NCI-H2196 (cell line): ENCODE data around the gene SCARB2.

Experiments
- DNase-seq: peaks from one replicate; lab custom pipeline; 2025; ENCODE audit not compliant: unreplicated experiment; lab: John Stamatoyannopoulos, UW

Gene SCARB2

DNA sequence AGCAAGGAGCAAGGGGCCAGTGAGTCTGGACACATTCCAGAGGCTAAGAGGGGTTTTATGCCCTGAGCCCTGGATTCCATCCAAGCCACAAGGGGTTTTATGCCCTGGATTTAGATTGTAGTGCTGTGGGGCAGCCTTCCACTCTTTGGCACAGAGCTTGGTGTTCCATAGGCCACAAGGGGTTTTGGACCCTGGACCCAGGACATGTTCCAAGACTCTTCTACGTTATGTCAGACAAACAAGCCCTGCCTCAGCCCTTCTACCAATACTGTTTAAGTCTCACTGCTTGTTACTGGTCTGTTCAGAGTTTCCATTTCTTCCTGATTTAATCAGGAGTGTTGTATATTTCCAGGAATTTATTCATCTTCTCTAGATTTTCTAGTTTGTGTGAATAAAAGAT, 12.8 kb upstream of the SCARB2 start:
- no peak for DNase-seq

DNA sequence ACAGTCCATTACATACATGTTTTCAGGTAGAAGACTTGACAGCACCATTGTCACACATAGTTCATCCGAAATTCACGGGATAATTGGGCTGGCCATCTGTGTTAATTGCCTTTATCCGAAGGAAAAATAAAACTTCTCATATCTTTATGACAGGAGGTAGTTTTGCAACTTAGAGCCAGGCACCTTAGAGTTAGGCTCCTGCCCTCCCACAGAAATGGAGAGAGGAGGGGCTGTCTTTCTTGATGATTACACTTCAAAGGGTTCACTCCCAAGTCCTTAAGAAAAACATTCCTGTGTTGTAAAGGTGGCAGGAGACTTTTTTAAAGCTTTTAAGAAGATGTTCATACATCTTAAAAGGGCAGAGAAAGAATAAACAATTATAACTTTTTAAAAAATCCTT, 10.5 kb upstream of the SCARB2 start:
- no peak for DNase-seq

GRCh38 chr4:76219299-76220055, 5.9 kb upstream of the SCARB2 start:
- DNase-seq, result no peak

GRCh38 chr4:76216975-76217814, 3.6 kb upstream of the SCARB2 start:
- DNase-seq, result no peak

DNA sequence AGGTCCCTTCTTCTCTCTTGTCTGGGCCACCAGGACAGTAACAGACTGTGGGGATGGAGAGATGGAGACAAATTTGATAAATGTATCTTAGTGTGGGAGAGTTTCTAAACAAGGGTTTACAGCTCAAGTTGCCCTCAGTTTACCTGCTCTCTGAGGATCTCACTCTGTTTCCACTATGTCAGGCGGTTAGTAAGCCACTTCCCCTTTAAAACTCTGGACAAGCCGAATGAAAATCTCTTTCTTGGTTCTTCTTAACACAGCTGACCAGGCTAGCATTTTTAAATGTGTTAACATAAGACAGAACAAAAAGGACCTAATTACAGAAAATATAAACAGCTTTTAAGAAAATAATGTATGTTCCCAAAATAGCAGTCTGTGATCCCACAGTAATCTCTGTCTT, 2.9 kb upstream of the SCARB2 start:
- no peak for DNase-seq

DNA sequence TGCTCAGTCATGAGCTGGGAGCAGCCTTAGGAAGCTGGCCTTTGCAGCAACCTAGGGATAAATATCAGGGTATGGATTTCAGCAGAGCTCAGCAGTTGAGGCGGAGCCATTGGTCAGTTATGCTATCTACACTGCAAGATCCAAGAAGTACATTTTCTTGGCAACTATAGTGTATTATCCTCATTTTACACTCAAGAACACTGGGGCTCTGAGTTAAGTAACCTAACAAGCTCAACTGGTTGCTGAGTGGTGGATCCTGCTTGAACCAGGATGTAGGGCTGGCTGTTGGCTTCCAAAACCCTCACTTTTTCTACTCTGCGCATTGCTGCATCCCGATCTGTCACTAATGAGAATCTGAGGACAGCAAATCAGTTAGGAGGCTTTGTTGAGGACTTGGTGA, 1.5 kb upstream of the SCARB2 start:
- DNase-seq, result no peak

DNA sequence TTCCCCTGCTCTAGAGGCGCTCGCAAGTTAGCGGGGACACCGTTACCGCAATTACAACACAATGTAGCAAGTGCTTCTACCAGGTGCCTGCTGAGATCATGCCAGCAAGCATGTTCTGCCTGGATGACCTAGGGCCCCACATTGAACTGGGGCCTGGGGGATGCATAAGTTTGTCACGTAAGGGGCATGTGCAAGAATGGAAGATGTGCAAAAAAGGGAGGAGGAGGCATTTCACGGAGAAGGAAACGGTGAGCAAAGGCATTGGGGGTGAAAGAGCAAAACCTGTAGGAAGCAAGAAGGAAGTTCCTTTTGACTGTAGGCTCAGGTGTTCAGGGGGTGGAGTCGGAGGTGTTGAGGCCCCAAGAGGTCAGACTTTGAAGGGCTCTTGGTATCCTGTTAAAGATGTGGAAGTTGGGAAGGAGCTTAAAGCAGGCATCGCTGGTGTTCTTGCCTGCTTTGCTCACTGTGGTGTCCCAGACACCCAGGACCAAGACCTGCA, 602 bp upstream of the SCARB2 start:
- DNase-seq, result peak; percentile 33

DNA sequence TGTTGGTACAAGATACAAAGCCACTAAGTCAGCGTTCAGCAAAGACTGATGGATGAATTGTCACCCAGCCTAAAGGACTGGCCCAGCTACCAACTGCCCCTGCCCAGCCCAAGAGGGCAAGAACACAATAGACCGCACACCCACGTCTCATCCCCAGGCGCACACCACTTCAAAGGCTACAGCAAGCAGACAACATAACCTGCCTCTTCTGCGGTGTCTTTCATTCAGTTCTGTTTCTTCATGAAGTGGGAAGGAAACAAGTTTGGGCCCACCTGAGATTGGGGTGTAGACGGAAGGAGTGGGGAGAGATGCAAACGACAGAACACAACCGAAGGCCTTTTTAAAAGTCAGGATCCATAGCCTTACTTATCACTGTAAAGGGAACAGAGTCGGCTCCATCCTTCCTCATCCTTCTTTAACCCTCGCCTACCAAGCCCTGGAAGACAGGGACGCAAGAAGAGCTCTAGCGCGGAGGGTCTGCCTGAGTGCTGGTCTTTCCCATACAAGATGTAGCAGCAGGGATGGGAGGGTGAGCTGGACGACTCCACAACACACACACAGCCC, 691 bp downstream of the SCARB2 start:
- no peak for DNase-seq

- DNase-seq, result no peak
These were observed 1.6 kb downstream of the SCARB2 start for GRCh38 chr4:76211769-76212708.

DNA sequence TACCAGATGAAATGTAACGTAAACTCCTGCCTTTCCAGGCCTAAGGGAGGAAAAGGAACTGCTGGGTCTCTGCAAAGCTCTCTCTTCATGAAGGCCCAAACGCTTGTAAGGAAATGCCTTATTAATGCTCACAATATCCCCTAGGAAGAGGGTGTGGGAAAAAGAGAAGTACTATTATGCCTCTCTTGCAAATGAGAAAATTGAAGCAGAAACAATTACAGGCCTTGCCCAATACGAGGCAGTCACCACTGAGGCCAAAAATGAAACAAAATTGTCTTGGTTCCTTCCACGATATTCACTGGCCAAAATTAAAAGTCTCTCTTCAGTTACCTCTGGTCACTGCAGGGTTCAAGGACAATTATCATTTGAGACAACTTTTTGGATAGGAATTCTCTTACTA, 3.2 kb downstream of the SCARB2 start:
- DNase-seq, result no peak

GRCh38 chr4:76209881-76210280, 3.7 kb downstream of the SCARB2 start:
- no peak for DNase-seq

DNA sequence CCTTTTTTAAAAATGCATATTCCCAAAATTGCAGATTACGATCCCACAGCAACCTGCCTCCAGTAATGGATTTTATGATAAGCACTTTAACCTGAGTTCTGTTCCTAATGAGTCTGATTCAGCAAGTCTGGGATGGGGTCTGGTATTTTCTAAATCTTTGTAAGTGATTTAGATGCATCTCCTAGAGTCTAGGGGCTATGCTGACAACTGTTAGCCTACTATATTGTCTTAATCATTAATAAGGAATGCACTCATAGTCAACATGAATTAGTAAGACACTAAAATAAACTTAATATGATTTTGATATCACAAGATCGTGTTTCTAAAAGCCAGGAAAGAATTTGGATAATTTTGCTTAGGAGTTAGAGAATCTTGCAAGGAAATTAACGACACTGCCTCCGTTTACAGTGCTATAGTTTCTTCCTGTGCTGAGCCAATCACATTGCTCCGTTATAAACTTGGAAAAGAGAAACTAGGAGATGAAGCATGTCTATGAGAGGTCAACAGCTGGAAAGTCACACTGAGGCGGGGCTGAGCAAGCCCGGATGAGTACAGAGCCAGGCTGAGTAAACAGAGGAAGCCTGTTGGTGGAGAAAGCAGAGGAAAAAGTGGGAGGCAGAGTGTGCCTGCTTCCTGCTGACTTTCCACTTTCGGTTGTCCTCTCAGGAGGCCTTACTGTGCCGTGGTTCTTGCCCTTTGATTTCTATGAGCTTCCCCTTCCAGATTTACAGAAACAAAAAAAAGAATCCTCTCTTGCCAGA, 5.4 kb downstream of the SCARB2 start:
- peak; percentile 39 for DNase-seq

GRCh38 chr4:76207549-76207948, 6.1 kb downstream of the SCARB2 start:
- DNase-seq, result no peak

DNA sequence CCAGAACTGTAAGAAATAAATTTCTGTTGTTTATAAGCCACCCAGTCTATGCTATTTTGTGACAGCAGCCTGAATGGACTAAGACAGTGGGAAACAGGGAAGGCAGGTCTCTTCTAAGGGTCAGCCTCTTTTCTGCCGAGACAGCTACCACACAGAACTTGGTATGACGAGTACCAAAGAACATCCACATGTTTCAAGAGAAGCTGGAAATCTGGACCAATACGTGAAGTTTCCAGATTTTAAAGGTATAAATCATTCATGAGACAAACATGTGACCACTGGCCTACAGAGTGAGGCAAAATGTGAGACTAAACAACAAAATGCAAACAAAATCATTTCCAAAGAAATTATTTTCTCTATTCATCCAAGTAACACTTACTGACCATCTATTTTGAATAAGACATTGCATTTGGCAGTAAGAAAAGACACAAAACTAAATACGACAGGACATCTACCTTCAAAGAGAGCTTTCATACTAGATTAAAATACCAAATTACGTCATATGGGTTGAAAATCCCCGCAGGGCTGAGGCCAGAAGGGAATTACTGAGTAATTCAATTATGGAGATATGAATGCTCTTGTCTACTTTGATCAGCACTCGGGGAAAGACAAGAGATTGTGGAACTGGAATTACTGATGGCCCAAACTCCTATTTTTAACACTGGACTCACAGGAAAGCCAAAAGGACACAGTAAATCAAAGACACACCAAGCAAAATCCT, 7.2 kb downstream of the SCARB2 start:
- DNase-seq, result no peak

GRCh38 chr4:76205476-76205875, 8.1 kb downstream of the SCARB2 start:
- DNase-seq, result no peak

GRCh38 chr4:76204936-76205335, 8.7 kb downstream of the SCARB2 start:
- DNase-seq, result no peak

- no peak for DNase-seq
These were observed 10.1 kb downstream of the SCARB2 start for GRCh38 chr4:76203541-76203940.

- DNase-seq, result no peak
These were observed 12.3 kb downstream of the SCARB2 start for GRCh38 chr4:76201276-76201675.

GRCh38 chr4:76200771-76201231, 12.8 kb downstream of the SCARB2 start:
- DNase-seq, result peak; percentile 53
